Activated naive CD8-positive, alpha-beta T cell treated with anti-CD3 and anti-CD28 coated beads, Interleukin-2, amount 50 U/mL, for 24 hours (primary cell): ENCODE measurements around the gene MYO1H.

Experiments used
- ATAC-seq: fragments of 150-1000 bp; cut with Tn5 transposase; one replicate; pipeline ENCODE4 v1.10.0; 2021
- DNase-seq: peaks from one replicate; pipeline ENCODE4 v3.0.0; 2021
- H3K27ac Mint-ChIP-seq: one replicate; pipeline ENCODE4 v1.8.0; 2021; ENCODE audit warnings: mild to moderate bottlenecking, mixed read lengths
- H3K27me3 Mint-ChIP-seq: one replicate; pipeline ENCODE4 v1.8.0; 2021; ENCODE audit warnings: mixed read lengths
- H3K36me3 Mint-ChIP-seq: one replicate; pipeline ENCODE4 v1.8.0; 2021; ENCODE audit warnings: low read depth, mixed read lengths
- H3K4me1 Mint-ChIP-seq: one replicate; pipeline ENCODE4 v1.8.0; 2021; ENCODE audit warnings: mixed read lengths
- H3K4me3 Mint-ChIP-seq: one replicate; pipeline ENCODE4 v1.8.0; 2021; ENCODE audit warnings: mild to moderate bottlenecking, moderate library complexity, mixed read lengths
- H3K9me3 Mint-ChIP-seq: one replicate; pipeline ENCODE4 v1.8.0; 2021; ENCODE audit warnings: mixed read lengths

Gene MYO1H

GRCh38 chr12:109489016-109489954 lies 141.6 kb downstream of the MYO1H start:
- H3K4me3 Mint-ChIP-seq = no peak overlapping the region
- peaks cover 17% of the 10 kb centered on the region for H3K36me3 Mint-ChIP-seq
- no peaks in the 10 kb centered on the region for H3K4me1 Mint-ChIP-seq

DNA sequence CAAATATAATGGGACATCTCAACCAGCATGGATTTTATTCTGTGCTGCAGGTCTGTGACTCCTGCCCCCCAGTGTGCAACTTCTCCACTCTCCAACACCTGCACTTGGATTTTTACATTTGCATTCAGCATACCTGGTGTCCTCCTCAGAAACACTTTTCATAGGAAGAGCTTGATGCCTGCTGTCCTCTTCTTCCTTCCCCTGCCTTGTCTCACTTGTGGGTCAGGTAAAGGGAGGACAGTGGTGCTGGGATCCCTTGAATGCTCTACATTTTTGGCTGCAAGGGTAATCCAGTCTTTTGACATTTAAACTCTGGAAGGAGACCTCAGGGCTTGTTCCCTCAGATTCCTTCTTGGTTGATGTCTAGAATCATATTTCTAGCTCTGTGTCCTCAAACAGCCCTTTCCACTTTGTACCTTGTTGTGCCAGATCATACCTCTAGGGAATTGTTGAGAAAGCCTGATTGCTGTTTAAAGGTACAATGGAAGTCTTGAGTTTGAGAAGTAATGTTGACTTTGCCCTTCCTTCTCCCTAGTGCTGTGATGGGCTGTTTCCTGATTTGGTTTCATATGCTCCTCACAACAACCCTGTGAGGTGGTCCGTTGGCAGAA lies 142.4 kb downstream of the MYO1H start:
- peaks cover 23% of the 10 kb centered on the region for H3K36me3 Mint-ChIP-seq
- ATAC-seq (no peak), DNase-seq (no peak)
- no peaks in the 10 kb centered on the region for H3K27me3 Mint-ChIP-seq
- no peaks in the 10 kb centered on the region for H3K9me3 Mint-ChIP-seq
- no peak overlapping the region for H3K4me3 Mint-ChIP-seq
- no peaks in the 10 kb centered on the region for H3K4me1 Mint-ChIP-seq
- H3K27ac Mint-ChIP-seq = no peak overlapping the region

More at GRCh38 chr12:109489016-109489954, 141.6 kb downstream of the MYO1H start:
- Mint-ChIP-seq H3K27me3 (no peaks in the 10 kb centered on the region), H3K27ac (no peak overlapping the region), H3K9me3 (no peaks in the 10 kb centered on the region)
- no peak for ATAC-seq
- no peak for DNase-seq

DNA sequence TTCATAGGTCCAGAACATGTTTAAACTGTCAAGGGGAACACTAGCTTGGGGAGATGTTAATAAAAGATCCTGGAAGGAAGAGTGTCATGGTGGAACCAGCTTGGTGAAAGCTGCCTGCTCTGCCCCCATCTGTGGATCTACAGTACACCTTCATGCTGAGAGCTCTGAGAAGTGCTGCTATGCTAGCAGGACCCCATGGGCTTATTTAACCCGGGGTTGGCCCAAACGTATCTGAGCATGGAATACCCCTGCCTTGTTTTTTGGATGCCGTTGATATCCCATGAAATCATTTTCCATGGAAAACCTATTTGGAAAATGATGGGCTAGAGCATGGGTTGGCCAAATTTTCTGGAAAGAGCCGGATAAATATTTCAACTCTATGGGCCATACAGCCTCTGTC lies 144.0 kb downstream of the MYO1H start:
- Mint-ChIP-seq H3K4me3 (no peak overlapping the region), H3K36me3 (peaks cover 25% of the 10 kb centered on the region)

GRCh38 chr12:109492371-109492770 lies 144.7 kb downstream of the MYO1H start:
- Mint-ChIP-seq H3K36me3 (peaks cover 24% of the 10 kb centered on the region), H3K4me3 (no peak overlapping the region), H3K4me1 (no peaks in the 10 kb centered on the region), H3K27ac (no peak overlapping the region), H3K9me3 (no peaks in the 10 kb centered on the region), H3K27me3 (no peaks in the 10 kb centered on the region)
- ATAC-seq = no peak
- no peak for DNase-seq

More for the DNA sequence above, 144.0 kb downstream of the MYO1H start:
- no peak overlapping the region for H3K27ac Mint-ChIP-seq
- ATAC-seq = no peak
- H3K9me3 Mint-ChIP-seq = no peaks in the 10 kb centered on the region
- DNase-seq = no peak
- H3K4me1 Mint-ChIP-seq = no peaks in the 10 kb centered on the region
- H3K27me3 Mint-ChIP-seq = no peaks in the 10 kb centered on the region

GRCh38 chr12:109493090-109493489 lies 145.4 kb downstream of the MYO1H start:
- Mint-ChIP-seq H3K4me1 (no peaks in the 10 kb centered on the region), H3K4me3 (no peak overlapping the region), H3K27ac (no peak overlapping the region), H3K36me3 (peaks cover 29% of the 10 kb centered on the region), H3K9me3 (no peaks in the 10 kb centered on the region), H3K27me3 (no peaks in the 10 kb centered on the region)
- DNase-seq = no peak
- ATAC-seq = no peak

DNA sequence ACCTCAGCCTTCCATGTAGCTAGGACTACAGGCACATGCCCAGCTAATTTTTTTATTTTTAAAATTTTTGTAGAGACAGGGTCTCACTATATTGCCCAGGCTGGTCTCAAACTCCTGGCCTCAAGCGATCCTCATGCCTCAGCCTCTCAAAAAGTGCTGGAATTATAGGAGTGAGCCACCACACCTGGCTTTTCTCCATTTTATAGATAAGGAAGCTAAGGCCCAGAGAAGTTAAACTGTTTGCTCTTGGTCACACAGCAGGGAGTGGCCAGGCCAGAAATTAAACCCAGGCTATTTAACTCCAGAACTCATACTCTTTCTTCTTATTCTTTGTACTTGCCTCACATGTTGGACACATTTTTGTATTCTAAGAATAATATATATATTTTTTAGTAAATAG lies 146.2 kb downstream of the MYO1H start:
- Mint-ChIP-seq H3K4me3 (no peak overlapping the region), H3K27me3 (no peaks in the 10 kb centered on the region), H3K27ac (no peak overlapping the region), H3K4me1 (no peaks in the 10 kb centered on the region), H3K9me3 (no peaks in the 10 kb centered on the region), H3K36me3 (peaks cover 32% of the 10 kb centered on the region)
- DNase-seq (no peak), ATAC-seq (no peak)

DNA sequence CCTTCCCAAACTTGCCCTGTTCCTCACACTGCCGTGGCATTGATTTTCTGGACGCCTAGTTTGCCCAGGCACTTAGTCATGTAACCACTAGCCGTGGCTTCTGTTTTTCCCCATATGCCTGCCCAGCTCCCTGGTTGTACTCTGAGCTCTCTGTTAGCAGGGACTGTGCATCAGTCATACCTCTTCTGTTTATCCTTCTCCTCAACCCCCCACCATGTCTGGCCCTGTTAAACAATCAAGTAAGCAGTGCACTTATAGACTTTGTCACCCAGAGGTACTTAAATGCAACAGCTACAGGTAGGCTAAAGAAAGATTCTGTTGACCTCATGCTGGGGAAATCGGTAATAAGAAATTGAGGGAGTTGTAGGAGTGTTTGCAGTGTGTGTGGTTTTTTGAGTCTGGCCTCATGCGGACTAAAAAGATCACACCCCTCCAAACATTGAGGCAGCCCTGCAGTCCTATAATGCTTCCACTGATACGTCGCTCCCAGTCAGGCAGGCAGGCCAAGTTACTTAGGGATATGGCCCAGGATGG lies 146.7 kb downstream of the MYO1H start:
- Mint-ChIP-seq H3K27ac (no peak overlapping the region), H3K27me3 (no peaks in the 10 kb centered on the region), H3K4me3 (no peak overlapping the region), H3K36me3 (peaks cover 29% of the 10 kb centered on the region), H3K4me1 (no peaks in the 10 kb centered on the region), H3K9me3 (no peaks in the 10 kb centered on the region)
- no peak for DNase-seq
- no peak for ATAC-seq

DNA sequence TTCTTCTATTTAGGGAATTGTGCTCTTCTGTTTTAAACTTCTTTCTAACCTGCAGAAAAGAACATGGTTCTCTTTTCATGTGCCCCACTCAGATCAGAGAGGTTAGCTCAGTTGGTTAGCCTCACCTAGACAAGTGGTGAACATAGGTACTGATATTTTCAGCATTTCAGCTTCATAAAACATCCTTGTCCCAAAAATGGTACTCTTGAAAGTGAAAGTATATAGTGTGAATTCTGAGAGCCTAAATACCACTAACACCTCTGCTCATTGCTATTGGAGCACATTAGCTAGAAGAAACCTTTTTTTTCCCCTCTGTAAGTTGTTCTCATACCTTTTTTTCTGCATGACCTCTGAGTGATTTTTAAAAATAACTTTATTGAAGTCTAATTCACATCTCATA lies 147.3 kb downstream of the MYO1H start:
- Mint-ChIP-seq H3K4me3 (no peak overlapping the region), H3K4me1 (no peaks in the 10 kb centered on the region), H3K27ac (no peak overlapping the region), H3K27me3 (no peaks in the 10 kb centered on the region), H3K9me3 (no peaks in the 10 kb centered on the region), H3K36me3 (peaks cover 28% of the 10 kb centered on the region)
- DNase-seq (no peak), ATAC-seq (no peak)

DNA sequence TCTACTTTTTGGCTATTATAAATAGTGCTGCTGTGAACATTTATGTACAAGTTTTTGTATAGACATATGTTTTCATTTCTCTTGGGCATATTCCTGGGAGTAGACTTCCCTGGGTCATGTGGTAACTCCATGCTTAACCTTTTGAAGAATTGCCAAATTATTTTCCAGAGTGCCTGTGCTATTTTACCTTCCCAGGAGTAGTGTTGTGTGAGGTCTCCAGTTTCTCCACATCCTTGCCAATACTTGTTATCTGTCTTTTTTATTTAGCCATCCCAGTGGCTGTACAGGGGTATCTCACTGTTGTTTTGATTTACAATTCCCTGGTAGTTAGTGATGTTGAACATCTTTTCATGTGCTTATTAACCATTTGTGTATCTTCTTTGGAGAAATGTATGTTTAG lies 148.6 kb downstream of the MYO1H start:
- no peak for DNase-seq
- H3K27ac Mint-ChIP-seq = no peak overlapping the region
- no peak for ATAC-seq
- H3K4me1 Mint-ChIP-seq = no peaks in the 10 kb centered on the region
- peaks cover 34% of the 10 kb centered on the region for H3K36me3 Mint-ChIP-seq
- H3K27me3 Mint-ChIP-seq = no peaks in the 10 kb centered on the region
- no peaks in the 10 kb centered on the region for H3K9me3 Mint-ChIP-seq
- no peak overlapping the region for H3K4me3 Mint-ChIP-seq

DNA sequence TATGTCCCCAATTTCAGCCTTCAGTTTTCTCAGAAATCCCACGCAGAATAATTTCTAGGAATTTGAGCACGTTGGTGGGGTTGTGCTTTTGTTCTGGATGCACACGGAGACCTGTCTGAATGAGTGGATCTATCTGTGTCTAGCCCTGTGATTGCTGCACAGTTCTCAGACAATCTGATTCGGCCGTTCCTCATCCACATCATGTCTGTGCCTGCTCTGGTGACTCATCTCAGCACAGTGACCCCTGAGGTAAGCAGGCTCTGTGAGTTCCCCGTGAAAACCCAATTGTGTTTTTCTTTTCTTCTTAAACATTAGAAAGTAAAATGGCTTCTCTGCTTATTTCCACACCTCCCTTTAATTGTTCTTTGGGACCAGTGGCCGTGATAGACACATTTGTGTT lies 150.0 kb downstream of the MYO1H start:
- peaks cover 37% of the 10 kb centered on the region for H3K36me3 Mint-ChIP-seq
- no peaks in the 10 kb centered on the region for H3K27me3 Mint-ChIP-seq
- ATAC-seq (no peak), DNase-seq (no peak)
- H3K9me3 Mint-ChIP-seq = no peaks in the 10 kb centered on the region
- no peak overlapping the region for H3K4me3 Mint-ChIP-seq
- H3K27ac Mint-ChIP-seq = no peak overlapping the region
- no peaks in the 10 kb centered on the region for H3K4me1 Mint-ChIP-seq
